GM11168 (cell line): ENCODE results near the gene LBR.

Experiments
- in situ Hi-C: fragments of 300-500 bp; cut with MboI; formaldehyde crosslinking; loops from one replicate; pipeline ENCODE4 v1.12.0; 2022; ENCODE audit warnings: low sequenced_read_pairs; ENCODE audit not compliant: unreplicated experiment

Gene LBR

DNA sequence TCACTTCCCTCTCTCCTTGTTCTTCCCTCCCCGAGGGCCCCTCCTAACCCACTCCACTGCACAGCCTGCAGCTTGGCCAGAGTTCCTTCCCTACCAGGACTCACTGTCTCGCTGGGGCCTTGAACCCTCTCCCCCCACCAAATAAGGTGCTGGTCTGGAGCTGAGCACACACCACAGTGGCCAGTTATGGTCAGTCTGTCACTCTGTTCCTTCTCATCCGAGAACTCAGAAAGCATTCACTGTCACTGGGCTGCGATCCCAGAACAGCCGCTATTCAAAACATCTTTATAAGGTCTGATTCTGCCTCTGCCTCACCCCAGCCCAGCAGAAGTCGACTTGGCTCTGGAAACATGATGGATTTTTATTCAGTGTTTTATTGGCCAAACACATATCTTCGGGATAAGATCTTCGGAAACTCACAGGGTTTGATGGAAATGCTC, 19.8 kb upstream of the LBR start:
- in situ Hi-C loops: no loop called here

DNA sequence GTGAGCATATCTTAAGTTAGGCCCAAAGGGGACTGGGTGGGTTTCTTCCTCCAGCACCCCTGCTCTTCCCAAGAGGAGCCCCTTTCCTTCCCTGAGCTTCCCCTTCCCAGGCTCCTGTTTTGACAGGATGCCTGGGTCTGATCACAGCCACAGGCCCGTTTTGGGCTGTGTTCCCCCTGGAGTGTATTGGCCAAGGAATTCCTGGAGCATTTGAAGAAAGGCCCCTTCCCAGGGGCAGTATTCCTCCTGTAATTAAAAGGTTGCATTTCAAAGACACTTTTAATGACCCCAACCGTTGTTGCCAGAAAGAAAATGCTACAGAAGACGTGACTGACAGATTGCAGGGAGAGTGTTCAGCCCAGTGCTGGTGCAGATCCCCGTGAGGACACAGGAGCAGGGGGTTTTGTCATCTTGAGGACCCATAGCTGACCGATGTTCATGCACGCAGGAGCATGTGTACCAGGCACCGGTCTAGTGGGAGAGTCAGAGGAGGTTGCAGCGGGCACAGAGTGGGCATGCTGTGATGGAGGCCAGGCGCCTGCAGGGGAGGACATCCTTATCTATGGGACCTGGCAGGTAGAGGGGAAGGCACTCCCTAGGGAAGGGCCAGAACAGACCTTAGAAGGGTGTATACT, 19.3 kb upstream of the LBR start:
- in situ Hi-C loops: no loop called here

DNA sequence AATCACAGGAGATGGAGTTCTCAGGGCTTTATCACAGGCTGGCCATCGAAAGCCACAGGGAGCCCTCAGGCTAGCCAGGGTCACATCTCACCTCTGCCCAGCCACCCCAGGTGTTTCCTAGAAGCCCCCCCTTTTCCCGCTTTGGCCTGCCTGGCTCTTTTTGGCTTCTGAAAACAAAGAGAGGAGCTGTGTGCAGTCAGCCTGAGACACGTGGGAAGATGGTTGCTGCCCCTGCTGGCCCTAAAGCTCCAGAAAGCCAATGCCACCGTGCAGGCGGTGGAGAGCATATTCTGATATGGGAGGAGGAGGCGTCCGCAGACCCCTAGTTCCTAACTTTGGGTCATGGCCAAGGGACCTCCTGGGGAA, 18.7 kb upstream of the LBR start:
- in situ Hi-C loops: no loop called here

DNA sequence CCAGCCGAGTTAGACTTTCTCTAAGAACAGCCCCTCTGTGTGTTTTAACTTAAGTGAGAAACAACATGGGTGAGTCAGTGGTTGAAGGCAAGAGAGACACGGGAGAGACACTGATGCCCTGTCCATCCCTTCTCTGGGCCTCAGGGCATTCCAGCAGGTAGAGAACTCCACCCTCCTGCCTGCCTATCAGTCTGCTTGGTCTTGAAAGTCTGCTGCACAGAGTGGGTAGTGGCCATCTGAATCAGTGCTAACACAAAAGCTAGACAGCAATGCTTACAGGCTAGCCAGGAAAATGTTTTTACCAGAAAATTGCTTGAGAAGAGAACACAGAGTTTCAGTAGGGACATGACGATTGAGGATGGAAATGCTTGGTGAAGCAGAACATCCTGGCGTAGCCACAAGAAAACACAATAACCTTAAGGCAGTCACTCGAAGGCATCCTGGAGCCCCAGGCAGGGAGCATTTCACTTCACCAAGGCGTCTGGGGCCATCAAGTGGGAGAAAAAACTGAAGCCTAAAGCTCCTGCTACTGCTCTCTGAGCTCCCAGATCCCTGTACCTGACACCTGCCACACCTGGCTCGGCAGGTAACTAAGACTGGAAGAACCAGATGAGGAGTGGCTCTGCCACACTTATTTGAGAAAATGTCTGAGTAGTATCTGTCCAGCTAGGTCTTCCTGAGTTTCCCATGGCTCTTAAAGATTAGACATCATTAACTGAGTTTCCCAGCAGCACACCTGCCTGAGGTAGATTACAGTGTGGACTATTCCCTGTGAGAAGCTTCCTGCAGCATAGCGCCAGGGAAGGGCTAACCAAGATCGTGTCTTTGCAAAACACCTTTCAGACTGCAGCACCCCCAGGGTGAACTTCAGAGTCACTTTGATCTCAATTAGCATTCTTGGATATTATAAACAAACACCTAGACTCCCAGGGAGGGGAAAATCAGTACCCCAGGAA, 18.1 kb upstream of the LBR start:
- in situ Hi-C loops: no loop called here

DNA sequence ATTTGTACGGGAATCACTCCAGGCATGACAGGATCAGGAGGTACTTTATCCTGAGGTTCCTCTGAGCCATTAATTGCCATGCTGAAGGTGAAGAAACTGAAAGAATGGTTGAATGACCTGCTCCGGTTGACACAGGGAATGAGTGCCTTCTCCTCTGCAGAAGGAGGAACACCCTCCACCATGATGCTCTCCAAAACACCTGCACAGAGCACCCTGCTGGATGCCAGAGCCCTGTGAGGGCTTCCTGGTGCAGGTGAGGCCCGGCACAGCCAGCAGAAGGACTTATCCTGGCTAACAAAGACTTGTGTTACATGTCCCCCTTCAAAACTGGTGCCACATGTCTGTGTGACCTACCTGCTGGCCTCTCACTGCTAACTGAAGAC, 14.3 kb upstream of the LBR start:
- in situ Hi-C loops: no loop called here

DNA sequence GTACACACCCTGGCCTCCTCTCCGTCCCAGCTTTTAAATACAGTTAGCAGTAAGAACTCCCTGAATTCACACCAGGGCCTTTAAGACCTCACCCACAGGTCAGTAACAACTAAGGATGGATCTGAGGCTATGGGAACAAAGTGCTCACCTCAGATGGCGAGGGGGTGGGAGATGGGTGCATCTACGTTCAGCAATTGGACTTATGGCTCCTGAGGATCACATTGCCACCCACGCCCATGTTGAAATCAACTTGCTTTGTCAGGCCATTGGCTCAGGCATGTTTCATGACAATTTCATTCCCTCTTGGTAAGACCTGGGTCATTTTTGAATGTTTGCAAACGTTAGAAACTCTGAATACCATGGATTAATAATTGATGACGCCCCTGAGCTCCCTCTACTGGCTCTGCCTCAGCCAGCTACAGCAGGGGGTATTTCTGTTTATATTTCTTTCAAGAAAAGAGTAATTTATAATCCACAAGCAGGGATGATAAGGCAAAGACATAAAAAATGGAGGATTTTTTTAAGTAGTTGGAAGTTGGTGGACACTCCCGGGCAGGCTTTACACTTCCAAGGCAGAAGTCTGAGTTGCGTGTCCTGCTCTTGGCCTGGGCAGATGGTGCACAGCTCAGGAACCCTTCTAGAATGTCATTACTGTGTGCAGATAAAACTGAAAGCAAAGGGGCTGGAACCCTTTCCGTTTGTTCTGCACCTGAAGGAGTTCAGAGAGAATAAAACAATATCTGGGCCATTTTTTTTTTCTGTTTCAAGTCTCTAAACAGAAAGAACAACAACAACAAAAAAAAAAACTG, 13.7 kb upstream of the LBR start:
- in situ Hi-C loops: no loop called here

DNA sequence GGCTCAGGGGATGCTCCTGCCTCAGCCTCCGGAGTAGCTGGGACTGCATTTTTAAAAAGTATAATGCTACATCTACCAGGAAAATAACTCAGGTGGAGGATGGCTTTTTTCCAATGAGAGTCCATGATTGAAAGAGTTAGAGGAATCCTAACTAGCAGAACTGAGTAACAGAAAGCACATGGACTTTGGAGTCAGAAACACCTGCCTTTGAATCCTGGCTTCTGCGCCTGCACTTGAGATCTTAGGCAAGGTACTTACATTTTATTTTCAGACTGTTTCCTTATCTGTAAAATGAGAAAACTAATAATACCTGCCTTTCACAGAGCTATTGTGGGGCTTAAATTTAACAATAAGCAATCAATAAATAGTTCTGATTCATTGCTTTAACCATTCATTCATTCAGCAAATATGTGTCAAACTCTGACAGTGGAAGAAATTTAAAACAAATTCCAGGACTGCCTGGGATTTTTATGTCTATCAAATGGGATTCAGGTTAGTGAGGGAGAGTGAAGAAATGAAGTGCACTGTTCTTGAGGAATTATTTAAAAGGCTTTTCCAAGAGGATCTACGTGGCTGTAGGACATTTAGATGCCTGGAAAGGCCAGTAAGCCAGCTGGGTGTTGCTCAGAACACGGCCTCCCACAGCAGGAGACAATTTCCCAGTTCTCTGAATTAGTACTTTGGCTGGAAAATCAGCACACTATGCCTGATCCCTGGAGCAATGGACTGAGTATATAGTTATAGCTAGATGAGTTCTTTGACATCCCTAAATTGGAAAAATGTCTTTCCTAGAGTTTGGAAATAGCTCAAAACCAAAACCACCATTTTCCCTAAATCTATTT, 12.8 kb upstream of the LBR start:
- in situ Hi-C loops: no loop called here

DNA sequence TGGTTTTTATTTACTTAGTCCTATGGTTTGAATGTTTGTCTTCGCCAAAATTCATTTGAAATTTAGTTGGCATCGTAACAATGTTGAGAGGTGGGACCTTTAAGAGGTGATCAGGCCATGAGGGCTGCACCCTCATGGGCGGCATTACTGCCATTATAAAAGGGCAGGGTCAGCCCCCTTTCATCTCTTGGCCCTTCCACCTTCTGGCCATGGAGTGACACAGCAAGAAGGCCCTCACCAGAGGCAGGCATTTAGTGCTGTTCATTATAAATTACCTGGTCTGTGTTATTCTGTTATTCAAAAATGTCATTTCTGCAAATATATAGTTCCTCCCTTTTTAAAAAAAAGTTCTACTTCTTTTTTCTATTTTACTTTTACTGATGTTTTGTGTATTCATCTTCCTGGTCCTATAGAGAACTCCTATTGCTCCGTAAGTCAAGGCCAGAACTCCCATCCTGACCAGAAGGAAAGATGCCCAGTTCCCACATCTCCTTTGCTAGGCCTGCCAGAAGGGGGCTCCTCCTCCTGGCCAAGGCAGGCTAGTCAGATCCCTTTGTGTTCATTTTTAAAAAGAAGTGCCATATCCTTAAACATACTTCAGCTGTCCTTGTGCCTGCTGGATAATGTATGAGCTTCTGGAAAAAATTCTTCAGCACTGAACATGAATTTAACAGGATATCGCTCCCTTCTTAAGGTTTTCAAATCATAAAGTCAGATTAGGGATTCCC, 10.0 kb upstream of the LBR start:
- in situ Hi-C loops: no loop called here

DNA sequence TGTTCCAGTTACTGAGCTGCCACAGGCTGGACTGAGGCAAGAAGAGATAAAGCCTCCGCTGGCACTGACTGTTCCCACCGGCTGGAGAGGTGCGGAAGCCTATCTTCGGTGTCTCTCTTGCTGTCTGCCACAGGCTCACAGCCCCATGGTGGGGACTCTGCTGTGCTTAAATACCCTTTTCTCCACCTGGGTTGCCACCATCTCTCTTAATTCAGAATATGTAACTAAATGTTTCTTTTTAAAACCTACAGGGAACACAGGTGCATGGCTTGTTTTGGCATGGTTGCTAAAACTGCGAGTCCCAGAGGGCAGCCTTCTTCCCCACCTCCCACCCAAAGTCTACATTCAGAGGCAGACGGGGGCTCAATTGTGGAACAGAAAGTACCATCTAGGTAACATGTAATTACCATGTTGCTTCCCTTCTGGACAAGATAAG, 8.1 kb upstream of the LBR start:
- in situ Hi-C loops: no loop called here

DNA sequence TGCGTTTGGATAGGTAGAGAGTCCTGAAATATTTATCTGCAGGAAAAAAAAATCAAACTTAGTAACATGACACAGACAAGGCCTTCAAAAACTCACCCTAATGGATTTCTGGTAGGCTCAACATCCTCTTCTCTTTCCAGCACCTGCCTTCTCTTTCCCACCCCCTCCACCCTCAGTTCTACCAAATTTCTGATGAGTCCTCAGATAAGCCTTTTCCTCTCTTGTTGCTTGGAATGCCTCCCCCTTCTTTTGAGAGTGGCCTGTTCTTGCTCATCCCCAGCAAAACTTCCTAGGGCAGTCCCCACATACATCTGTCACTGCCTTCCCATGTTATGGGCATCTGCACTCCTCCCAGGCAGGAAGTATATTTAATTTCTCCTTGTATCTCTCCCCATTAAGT, 7.6 kb upstream of the LBR start:
- in situ Hi-C loops: no loop called here

DNA sequence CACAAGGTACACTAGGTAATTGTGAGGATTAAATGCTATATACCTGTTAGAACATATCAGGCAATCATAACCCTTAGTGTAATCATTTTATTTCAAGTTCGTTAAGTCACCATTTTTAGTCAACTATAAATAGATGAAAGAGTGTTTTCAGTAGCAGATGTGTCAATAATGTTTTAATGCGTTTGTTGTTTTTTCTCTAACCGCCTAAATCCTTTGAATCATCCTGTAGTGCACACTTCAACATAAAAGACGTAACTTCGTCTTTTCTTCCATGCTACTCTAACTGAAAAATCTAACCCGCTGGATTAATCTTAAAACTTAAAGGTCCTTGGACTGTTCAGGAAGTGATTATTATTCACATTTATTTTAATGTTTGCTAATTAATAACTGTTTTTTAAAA, 7.2 kb upstream of the LBR start:
- in situ Hi-C loops: no loop called here

DNA sequence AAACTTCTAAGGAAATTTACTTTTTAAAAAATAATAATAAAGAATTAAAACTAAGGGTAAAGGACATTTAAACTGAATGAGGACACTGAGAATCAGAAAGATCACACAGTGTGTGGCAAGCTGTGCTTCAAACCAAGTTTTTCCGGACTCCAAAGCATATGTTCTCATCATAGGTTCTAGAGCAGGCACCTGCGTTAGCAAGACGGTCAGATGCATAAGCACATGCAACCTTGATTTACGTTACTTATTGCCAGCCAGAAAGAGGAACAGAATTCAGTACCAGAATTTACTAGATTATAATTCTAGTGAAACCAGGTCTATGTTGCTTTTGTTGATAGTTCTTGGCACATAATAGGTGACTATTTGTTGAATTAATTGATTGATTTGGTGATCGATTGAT, 6.2 kb upstream of the LBR start:
- in situ Hi-C loops: no loop called here

DNA sequence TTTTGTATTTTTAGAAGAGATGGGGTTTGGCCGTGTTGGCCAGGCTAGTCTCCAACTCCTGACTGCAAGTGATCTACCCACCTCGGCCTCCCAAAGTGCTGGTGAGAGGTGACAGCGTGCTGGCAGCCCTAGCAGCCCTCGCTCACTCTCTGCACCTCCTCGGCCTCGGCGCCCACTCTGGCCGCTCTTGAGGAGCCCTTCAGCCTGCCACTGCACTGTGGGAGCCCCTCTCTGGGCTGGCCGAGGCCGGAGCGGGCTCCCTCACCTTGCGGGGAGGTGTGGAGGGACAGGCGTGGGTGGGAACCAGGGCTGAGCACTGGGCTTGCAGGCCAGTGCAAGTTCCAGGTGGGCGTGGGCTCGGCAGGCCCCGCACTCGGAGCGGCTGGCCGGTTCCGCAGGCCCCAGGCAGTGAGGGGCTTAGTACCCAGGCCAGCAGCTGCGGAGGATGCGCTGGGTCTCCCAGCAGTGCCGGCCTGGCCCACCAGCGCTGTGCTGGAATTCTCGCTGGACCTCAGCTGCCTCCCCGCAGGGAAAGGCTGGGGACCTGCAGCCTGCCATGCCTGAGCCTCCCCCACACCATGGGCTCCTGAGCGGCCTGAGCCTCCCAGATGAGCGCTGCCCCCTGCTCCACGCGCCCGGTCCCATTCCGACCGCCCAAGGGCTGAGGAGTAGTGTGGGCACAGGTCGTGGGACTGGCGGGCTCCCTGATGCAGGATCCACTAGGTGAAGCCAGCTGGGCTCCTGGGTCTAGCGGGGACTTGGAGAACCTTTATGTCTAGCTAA, 3.4 kb upstream of the LBR start:
- in situ Hi-C loops: no loop called here

DNA sequence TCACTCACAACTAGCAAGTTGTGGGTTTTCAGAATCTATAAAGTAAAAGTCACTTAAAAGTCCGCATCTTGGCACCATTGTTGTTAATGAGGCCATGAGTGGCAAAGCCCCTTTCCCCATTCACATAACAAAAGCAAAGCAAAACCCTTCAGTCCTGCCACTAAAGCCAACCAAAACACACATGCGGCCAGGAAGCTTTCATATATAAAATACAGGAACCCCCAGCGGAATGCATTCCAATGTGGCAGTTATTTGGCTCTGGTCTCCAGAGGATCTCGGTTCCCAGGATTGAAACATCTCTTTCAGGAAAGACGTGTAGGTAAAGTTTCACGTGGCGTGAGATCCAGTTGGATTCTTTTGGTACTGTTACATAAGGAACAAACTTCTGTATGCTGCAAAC, 2.5 kb upstream of the LBR start:
- in situ Hi-C loops: no loop called here

DNA sequence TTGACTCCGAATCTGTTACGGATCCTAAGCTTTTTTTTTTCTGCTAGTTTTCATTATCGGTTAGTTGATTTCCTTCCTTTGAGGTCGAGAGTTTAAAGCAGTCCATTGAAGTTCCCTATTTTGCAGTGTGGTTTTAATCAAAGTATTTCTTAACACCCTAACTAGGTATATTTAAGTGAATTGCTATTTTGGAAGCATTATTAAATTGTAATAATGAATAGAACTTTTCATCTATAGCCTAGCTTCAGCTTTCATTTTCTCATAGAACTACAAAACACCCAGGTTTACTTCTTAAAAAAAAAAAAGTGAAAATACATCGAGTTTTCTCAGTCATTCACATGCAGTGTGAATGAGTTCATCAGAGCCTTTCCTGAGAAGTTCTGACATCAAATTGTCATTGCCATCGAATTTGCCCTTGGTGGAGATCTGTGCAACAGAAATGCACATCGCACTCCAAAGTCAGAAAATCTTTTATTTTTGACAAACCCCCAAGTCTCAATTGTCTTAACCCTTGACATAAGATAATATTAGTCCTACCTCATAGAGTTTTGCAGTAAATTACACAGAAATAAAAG, 1.1 kb upstream of the LBR start:
- in situ Hi-C loops: no loop called here

DNA sequence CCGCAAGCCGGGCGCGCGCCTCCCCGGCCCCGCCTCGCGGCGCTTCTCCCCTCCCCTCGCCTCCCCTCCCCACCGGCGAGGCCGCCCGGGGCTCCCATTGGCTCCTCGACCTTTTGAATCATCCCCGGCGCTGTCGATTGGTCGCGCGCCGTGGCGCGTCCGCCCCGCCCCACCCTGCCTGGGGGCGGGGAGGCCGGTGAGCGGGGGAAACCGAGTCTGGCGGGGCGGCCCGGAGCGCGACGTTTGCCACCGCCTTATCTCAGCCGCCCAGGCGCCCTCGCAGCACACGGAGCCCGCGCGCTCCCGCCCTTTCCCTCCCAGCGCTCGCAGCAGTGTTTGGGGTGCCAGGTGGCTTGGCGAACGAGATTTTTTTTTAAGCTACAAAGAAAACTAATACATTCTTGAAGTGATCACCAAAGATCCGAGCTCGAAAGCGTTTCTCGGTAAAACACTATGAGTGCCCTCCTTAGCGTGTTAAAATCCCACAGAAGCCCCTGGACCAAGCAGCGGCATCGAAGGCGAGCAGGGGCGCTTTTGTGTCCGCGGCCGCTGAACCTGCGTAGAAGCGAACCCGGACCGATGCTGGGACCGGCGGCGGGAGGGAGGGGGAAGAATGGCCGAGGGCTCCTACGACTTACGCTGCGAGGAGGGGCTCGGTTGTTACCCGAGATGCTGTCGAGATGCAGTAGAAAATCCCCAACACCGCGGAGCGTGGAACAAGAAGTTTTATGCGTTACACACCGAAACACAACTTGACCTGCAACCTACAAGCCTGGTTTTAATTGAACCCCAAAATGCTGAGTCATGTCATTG, 436 bp upstream of the LBR start:
- in situ Hi-C loops: no loop called here

DNA sequence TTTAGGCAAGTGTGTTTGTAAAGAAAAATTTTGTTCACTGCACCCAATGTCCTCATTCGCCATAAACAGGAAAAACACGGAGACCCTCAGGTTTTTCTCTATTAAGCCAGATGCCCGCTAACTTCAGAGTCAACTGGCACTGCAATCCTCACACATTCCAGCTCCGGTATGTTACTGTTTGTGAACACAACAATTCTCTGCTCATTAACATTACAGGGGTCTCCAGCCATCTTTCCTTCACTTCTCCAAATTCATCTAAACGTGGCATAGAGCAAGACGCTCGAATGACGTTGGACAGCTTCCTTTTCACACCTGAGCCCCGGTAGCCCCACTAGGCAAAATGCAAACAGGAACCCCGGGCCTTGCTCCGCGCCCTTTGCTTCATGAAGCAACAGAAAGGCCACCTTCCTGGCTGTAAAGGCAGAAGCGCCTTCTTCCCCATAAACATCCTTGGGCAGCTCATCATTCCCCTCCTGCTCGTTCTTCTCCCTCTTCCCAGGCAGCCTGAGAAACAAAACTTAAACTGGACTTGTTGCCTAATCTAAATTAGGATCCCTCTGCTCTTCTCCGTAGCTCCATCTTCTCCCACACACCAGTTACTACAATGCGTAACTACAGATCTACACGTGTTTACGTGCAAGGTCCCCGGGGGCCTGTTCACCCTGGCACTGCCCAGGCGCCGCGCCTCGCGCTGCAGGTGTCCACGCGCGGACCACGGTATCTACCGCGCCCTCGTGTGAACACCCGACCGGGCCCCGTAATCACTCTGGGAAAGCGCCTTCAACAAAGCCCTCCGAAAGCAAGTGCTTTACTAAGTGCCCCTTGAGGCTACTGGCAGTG, 1.2 kb downstream of the LBR start:
- in situ Hi-C loops: no loop called here
